ENCODE measurements around the gene PCGF3.
"Not testable (repeated sequence)": the region's sequence is repeated elsewhere in the genome, so short reads cannot be mapped to it uniquely, and the experiment has no call there.

Gene PCGF3

DNA sequence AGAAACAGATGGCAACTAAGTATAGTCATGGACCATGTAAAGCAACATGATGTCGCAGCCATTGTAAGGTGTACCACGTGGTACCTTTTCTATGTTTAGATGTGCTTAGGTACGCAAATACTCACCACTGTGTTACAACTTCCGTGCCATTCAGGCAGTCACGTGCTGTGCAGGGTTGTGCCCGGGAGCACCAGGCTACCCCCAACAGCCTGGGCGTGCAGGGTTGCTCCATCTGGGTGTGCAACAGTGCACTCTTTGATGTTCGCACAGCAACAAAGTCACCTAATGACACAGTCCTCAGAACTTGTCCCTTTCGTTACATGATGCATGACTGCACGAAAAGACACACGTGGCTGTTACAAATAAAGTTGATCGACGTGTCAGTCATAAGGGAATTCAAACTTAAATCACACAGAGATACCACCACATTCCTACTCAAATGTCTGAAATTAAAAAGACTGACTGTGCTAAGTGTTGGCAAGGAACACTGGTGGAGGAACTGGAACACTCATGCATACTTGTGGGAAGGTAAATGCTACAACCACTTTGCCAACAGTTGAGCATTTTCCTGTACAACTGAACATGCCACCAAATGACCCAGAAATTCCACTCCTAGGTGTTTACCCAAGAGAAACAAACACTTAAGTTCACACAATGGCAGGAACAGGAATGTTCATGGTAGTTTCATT, 95.9 kb downstream of the PCGF3 start:
- 96% methylated on average over 13 of the region's 13 CpGs for WGBS (ENCODE audit: insufficient coverage)
- H3K4me3 ChIP-seq (ENCODE audit: control insufficient read depth in 1 of 7, extremely low read depth in 1 of 7, insufficient read depth in 4 of 7, low read depth in 2 of 7, low read length in 6 of 7) = no peak overlapping the region
- peaks cover 0 to 29% (median 9%) of the 10 kb centered on the region in 5 experiments for H3K27me3 ChIP-seq (replicated peaks in 2 of 5; ENCODE audit: control insufficient read depth in 4 of 5, insufficient read depth in 5 of 5, low read length in 4 of 5)
- no peak for DNase-seq
- POLR2A ChIA-PET = no interaction called here
- CTCF ChIA-PET = no interaction called here
- H3K9me3 ChIP-seq (ENCODE audit: control extremely low read depth in 1 of 5, control insufficient read depth in 4 of 5, insufficient read depth in 2 of 5, low read depth in 1 of 5, low read length in 4 of 5) = peaks cover 0 to 11% (median 6%) of the 10 kb centered on the region in 5 experiments
- peaks cover 0 to 3% (median 0%) of the 10 kb centered on the region in 4 experiments for H3K4me1 ChIP-seq (ENCODE audit: control extremely low read depth in 1 of 4, control insufficient read depth in 4 of 4, insufficient read depth in 4 of 4, low read length in 3 of 4)
- no peak overlapping the region for H3K27ac ChIP-seq (ENCODE audit: insufficient read depth in 1 of 2, low read depth in 1 of 2, low read length in 2 of 2, poor library complexity in 1 of 2, severe bottlenecking in 2 of 2)
- no peaks in the 10 kb centered on the region for H3K36me3 ChIP-seq (ENCODE audit: control insufficient read depth in 4 of 4, insufficient read depth in 4 of 4, low read length in 3 of 4)

DNA sequence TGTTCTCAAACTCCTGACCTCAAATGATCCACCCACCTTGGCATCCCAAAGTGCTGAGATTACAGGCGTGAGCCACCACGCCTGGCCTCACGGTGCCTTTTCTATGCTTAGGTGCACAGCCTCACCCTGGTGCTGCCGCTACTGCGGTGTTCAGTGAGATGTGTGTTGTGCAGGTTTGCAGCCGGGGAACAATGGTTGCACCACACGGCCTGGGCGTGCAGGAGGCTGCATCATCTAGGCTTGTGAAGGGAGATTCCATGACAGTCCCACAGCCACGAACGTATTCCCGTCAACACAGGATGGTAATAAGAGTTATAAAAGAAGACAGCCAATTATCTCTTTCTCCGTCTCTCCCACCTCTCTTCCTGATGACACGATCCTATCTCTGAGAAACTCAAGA, 98.3 kb downstream of the PCGF3 start:
- peaks cover 0 to 3% (median 0%) of the 10 kb centered on the region in 4 experiments for H3K4me1 ChIP-seq (ENCODE audit: control extremely low read depth in 1 of 4, control insufficient read depth in 4 of 4, insufficient read depth in 4 of 4, low read length in 3 of 4)
- no peak overlapping the region for H3K27ac ChIP-seq (ENCODE audit: insufficient read depth in 1 of 2, low read depth in 1 of 2, low read length in 2 of 2, poor library complexity in 1 of 2, severe bottlenecking in 2 of 2)
- peaks cover 0 to 20% (median 6%) of the 10 kb centered on the region in 5 experiments for H3K27me3 ChIP-seq (replicated peaks in 2 of 5; ENCODE audit: control insufficient read depth in 4 of 5, insufficient read depth in 5 of 5, low read length in 4 of 5)
- no peak overlapping the region for H3K4me3 ChIP-seq (ENCODE audit: control insufficient read depth in 1 of 7, extremely low read depth in 1 of 7, insufficient read depth in 4 of 7, low read depth in 2 of 7, low read length in 6 of 7)
- no peaks in the 10 kb centered on the region for H3K36me3 ChIP-seq (ENCODE audit: control insufficient read depth in 4 of 4, insufficient read depth in 4 of 4, low read length in 3 of 4)
- no peak for DNase-seq
- CTCF ChIA-PET = no interaction called here
- POLR2A ChIA-PET = no interaction called here
- WGBS (ENCODE audit: insufficient coverage) = 93% methylated on average over 12 of the region's 13 CpGs
- peaks cover 0 to 11% (median 6%) of the 10 kb centered on the region in 5 experiments for H3K9me3 ChIP-seq (ENCODE audit: control extremely low read depth in 1 of 5, control insufficient read depth in 4 of 5, insufficient read depth in 2 of 5, low read depth in 1 of 5, low read length in 4 of 5)

GRCh38 chr4:804804-805203, 99.2 kb downstream of the PCGF3 start:
- Histone ChIP-seq H3K4me3 (ENCODE audit: control insufficient read depth in 1 of 7, extremely low read depth in 1 of 7, insufficient read depth in 4 of 7, low read depth in 2 of 7, low read length in 6 of 7) (no peak overlapping the region), H3K27ac (ENCODE audit: insufficient read depth in 1 of 2, low read depth in 1 of 2, low read length in 2 of 2, poor library complexity in 1 of 2, severe bottlenecking in 2 of 2) (no peak overlapping the region), H3K27me3 (replicated peaks in 2 of 5; ENCODE audit: control insufficient read depth in 4 of 5, insufficient read depth in 5 of 5, low read length in 4 of 5) (peaks cover 0 to 19% (median 6%) of the 10 kb centered on the region in 5 experiments), H3K36me3 (ENCODE audit: control insufficient read depth in 4 of 4, insufficient read depth in 4 of 4, low read length in 3 of 4) (no peaks in the 10 kb centered on the region), H3K9me3 (ENCODE audit: control extremely low read depth in 1 of 5, control insufficient read depth in 4 of 5, insufficient read depth in 2 of 5, low read depth in 1 of 5, low read length in 4 of 5) (peaks cover 0 to 11% (median 6%) of the 10 kb centered on the region in 5 experiments), H3K4me1 (ENCODE audit: control extremely low read depth in 1 of 4, control insufficient read depth in 4 of 4, insufficient read depth in 4 of 4, low read length in 3 of 4) (no peaks in the 10 kb centered on the region)
- POLR2A ChIA-PET = no interaction called here
- CTCF ChIA-PET = no interaction called here
- WGBS (ENCODE audit: insufficient coverage) = 79% methylated on average over 44 of the region's 44 CpGs
- no peak for DNase-seq

GRCh38 chr4:806979-807378, 101.3 kb downstream of the PCGF3 start:
- DNase-seq; H3K4me1 ChIP-seq (ENCODE audit: control extremely low read depth in 1 of 4, control insufficient read depth in 4 of 4, insufficient read depth in 4 of 4, low read length in 3 of 4); H3K4me3 ChIP-seq (ENCODE audit: control insufficient read depth in 1 of 7, extremely low read depth in 1 of 7, insufficient read depth in 4 of 7, low read depth in 2 of 7, low read length in 6 of 7); CTCF ChIA-PET; H3K36me3 ChIP-seq (ENCODE audit: control insufficient read depth in 4 of 4, insufficient read depth in 4 of 4, low read length in 3 of 4); H3K9me3 ChIP-seq (ENCODE audit: control extremely low read depth in 1 of 5, control insufficient read depth in 4 of 5, insufficient read depth in 2 of 5, low read depth in 1 of 5, low read length in 4 of 5); POLR2A ChIA-PET; H3K27ac ChIP-seq (ENCODE audit: insufficient read depth in 1 of 2, low read depth in 1 of 2, low read length in 2 of 2, poor library complexity in 1 of 2, severe bottlenecking in 2 of 2): not testable (repeated sequence)
- 100% methylated on average over 2 of the region's 4 CpGs for WGBS (ENCODE audit: insufficient coverage)
- H3K27me3 ChIP-seq (replicated peaks in 2 of 5; ENCODE audit: control insufficient read depth in 4 of 5, insufficient read depth in 5 of 5, low read length in 4 of 5) = peaks cover 5 to 22% (median 11%) of the 10 kb centered on the region in 5 experiments

- 100% methylated on average over 2 of the region's 5 CpGs for WGBS (ENCODE audit: insufficient coverage)
- Histone ChIP-seq H3K9me3 (ENCODE audit: control extremely low read depth in 1 of 5, control insufficient read depth in 4 of 5, insufficient read depth in 2 of 5, low read depth in 1 of 5, low read length in 4 of 5) (peaks cover 0 to 2% (median 0%) of the 10 kb centered on the region in 5 experiments), H3K4me1 (ENCODE audit: control extremely low read depth in 1 of 4, control insufficient read depth in 4 of 4, insufficient read depth in 4 of 4, low read length in 3 of 4) (no peaks in the 10 kb centered on the region), H3K27me3 (replicated peaks in 2 of 5; ENCODE audit: control insufficient read depth in 4 of 5, insufficient read depth in 5 of 5, low read length in 4 of 5) (peaks cover 5 to 28% (median 14%) of the 10 kb centered on the region in 5 experiments), H3K4me3 (ENCODE audit: control insufficient read depth in 1 of 7, extremely low read depth in 1 of 7, insufficient read depth in 4 of 7, low read depth in 2 of 7, low read length in 6 of 7) (no peak overlapping the region), H3K27ac (ENCODE audit: insufficient read depth in 1 of 2, low read depth in 1 of 2, low read length in 2 of 2, poor library complexity in 1 of 2, severe bottlenecking in 2 of 2) (no peak overlapping the region), H3K36me3 (ENCODE audit: control insufficient read depth in 4 of 4, insufficient read depth in 4 of 4, low read length in 3 of 4) (no peaks in the 10 kb centered on the region)
- no peak for DNase-seq
- ChIA-PET CTCF (interaction anchor here (0.9 kb wide), 1 partner anchor 237 kb away, joined by 3 read pairs; no protein-coding TSS in a partner anchor), POLR2A (no interaction called here)
Observed at GRCh38 chr4:807792-808191, 102.2 kb downstream of the PCGF3 start.

DNA sequence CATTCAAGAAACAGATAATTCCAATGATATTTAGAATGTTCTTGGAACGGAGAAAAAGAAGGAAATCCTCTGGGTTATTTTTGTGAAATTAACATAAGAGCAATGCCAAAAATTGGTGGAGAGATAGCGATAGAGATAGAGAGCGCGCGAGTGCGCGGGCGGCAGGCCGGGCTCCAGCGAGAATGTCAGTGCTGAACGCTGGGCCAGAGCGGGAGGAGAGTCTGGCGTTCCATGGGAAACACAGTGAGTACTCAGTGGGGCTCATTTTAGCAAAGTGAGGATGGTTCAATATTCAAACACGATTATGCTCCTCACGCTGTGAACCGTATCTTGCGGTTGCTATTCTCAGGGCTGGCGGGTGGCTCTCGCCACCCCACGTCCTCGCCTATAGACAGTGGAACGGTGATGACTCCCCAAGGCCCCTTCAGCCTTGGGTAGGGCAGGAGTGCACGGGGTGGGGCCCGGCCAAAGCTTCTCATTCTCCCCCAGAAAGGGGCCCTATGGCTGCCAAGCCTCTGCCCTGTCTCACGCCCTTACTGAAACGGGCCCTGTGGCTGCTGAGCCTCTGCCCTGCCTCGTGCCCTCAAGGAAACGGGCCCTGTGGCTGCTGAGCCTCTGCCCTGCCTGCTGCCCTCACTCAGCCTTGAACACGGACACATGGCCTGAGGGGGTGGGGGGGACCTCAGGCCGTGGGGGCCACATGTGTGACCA, 103.4 kb downstream of the PCGF3 start:
- no peak overlapping the region for H3K27ac ChIP-seq (ENCODE audit: insufficient read depth in 1 of 2, low read depth in 1 of 2, low read length in 2 of 2, poor library complexity in 1 of 2, severe bottlenecking in 2 of 2)
- no peaks in the 10 kb centered on the region for H3K36me3 ChIP-seq (ENCODE audit: control insufficient read depth in 4 of 4, insufficient read depth in 4 of 4, low read length in 3 of 4)
- peaks cover 0 to 2% (median 0%) of the 10 kb centered on the region in 5 experiments for H3K9me3 ChIP-seq (ENCODE audit: control extremely low read depth in 1 of 5, control insufficient read depth in 4 of 5, insufficient read depth in 2 of 5, low read depth in 1 of 5, low read length in 4 of 5)
- WGBS (ENCODE audit: insufficient coverage) = 96% methylated on average over 26 of the region's 30 CpGs
- peaks cover 5 to 38% (median 20%) of the 10 kb centered on the region in 5 experiments for H3K27me3 ChIP-seq (replicated peaks in 2 of 5; ENCODE audit: control insufficient read depth in 4 of 5, insufficient read depth in 5 of 5, low read length in 4 of 5)
- no peak overlapping the region for H3K4me3 ChIP-seq (ENCODE audit: control insufficient read depth in 1 of 7, extremely low read depth in 1 of 7, insufficient read depth in 4 of 7, low read depth in 2 of 7, low read length in 6 of 7)
- ChIA-PET CTCF (no interaction called here), POLR2A (no interaction called here)
- H3K4me1 ChIP-seq (ENCODE audit: control extremely low read depth in 1 of 4, control insufficient read depth in 4 of 4, insufficient read depth in 4 of 4, low read length in 3 of 4) = no peaks in the 10 kb centered on the region
- no peak for DNase-seq

- Histone ChIP-seq H3K27ac (ENCODE audit: insufficient read depth in 1 of 2, low read depth in 1 of 2, low read length in 2 of 2, poor library complexity in 1 of 2, severe bottlenecking in 2 of 2) (no peak overlapping the region), H3K4me3 (ENCODE audit: control insufficient read depth in 1 of 7, extremely low read depth in 1 of 7, insufficient read depth in 4 of 7, low read depth in 2 of 7, low read length in 6 of 7) (no peak overlapping the region), H3K4me1 (ENCODE audit: control extremely low read depth in 1 of 4, control insufficient read depth in 4 of 4, insufficient read depth in 4 of 4, low read length in 3 of 4) (no peaks in the 10 kb centered on the region), H3K27me3 (replicated peaks in 2 of 5; ENCODE audit: control insufficient read depth in 4 of 5, insufficient read depth in 5 of 5, low read length in 4 of 5) (peaks cover 5 to 77% (median 23%) of the 10 kb centered on the region in 5 experiments), H3K9me3 (ENCODE audit: control extremely low read depth in 1 of 5, control insufficient read depth in 4 of 5, insufficient read depth in 2 of 5, low read depth in 1 of 5, low read length in 4 of 5) (no peaks in the 10 kb centered on the region), H3K36me3 (ENCODE audit: control insufficient read depth in 4 of 4, insufficient read depth in 4 of 4, low read length in 3 of 4) (no peaks in the 10 kb centered on the region)
- ChIA-PET POLR2A (interaction anchor here (0.9 kb wide), 1 partner anchor 118 kb away, joined by 5 read pairs; the partner anchor contains the start of genes GAK and TMEM175), CTCF (no interaction called here)
- DNase-seq = peak in 1 of 3 donors; percentile 25
- WGBS (ENCODE audit: insufficient coverage) = 53% methylated on average over 10 of the region's 10 CpGs
Observed at GRCh38 chr4:813900-814299, 108.3 kb downstream of the PCGF3 start.

All from common myeloid progenitor, CD34-positive (primary cell).